ENCODE data around the gene CLEC17A. TPM values are rescaled to one million over a fixed set of nuclear protein-coding genes. Genes with fewer than 3 reads are reported as not detected.
A peak's percentile ranks its signal among the peaks of the same experiment; 100 is the strongest.

Gene CLEC17A
- total RNA-seq, 1 donor from 2014 or later = not detected

DNA sequence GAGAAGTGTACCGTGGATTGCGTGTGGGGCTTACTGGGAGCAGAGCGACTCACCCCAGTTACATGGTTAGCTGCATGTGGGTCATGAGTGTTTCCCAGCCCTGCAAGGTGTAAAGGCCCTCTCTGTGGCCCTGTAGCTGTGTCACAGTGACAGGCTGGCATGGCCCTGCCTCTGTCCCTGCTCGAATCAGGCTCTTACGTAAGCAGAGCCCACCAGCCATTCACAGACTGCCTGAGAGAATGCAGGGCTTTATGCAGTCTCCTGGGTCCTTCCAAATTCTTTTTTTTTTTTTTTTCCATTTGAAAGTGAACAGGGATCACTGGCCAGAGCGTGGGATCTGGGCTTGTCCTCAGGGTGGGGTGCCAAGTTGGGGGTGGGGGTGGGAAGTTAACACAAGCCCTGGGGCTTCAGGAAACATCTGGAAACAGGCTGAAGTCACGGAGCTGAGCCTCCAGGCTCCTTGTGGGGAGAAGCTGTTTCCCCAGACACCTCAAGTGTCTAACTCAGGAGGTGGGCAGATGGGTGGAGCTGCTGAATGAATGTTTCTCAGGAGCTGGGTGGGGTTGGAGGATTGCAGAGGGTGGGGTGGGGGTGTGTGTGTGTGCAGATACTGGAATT lies 40.1 kb upstream of the CLEC17A start:
- TF ChIP-seq, protein P1, sequence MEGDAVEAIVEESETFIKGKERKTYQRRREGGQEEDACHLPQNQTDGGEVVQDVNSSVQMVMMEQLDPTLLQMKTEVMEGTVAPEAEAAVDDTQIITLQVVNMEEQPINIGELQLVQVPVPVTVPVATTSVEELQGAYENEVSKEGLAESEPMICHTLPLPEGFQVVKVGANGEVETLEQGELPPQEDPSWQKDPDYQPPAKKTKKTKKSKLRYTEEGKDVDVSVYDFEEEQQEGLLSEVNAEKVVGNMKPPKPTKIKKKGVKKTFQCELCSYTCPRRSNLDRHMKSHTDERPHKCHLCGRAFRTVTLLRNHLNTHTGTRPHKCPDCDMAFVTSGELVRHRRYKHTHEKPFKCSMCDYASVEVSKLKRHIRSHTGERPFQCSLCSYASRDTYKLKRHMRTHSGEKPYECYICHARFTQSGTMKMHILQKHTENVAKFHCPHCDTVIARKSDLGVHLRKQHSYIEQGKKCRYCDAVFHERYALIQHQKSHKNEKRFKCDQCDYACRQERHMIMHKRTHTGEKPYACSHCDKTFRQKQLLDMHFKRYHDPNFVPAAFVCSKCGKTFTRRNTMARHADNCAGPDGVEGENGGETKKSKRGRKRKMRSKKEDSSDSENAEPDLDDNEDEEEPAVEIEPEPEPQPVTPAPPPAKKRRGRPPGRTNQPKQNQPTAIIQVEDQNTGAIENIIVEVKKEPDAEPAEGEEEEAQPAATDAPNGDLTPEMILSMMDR (IDR thresholded peaks at IDR 0.05; ENCODE audit: unreplicated experiment) = no peak
- Mint-ChIP-seq H3K27me3 (no peaks in the 10 kb centered on the region), H3K27ac (peak overlapping the region; percentile 56), H3K4me1 (ENCODE audit: low read depth) (peaks cover 21% of the 10 kb centered on the region), H3K4me3 (ENCODE audit: low read depth) (no peak overlapping the region), H3K9me3 (ENCODE audit: low read depth) (no peaks in the 10 kb centered on the region), H3K36me3 (ENCODE audit: insufficient read depth) (peaks cover 2% of the 10 kb centered on the region)
- no peak for DNase-seq (ENCODE audit: low spot score, unreplicated experiment)

DNA sequence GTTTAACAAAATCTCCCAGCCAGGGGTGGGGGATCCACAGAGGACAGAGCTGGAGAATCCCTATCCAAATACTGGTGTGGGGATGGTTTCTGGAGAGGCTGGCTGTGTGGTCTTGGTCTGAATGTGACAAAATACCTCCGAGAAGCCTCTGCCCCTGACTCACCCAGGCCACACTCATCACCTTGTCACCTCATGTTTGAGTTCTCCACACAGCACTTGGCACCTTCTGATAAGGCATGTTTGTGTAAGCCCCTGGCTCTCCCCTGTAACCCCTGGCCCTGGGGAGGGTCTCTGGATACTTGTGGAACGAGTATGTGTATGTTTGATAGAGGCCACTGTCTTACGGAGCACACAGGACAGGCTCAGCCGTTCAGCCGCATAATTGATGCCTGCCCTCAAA lies 38.8 kb upstream of the CLEC17A start:
- DNase-seq (ENCODE audit: low spot score, unreplicated experiment) = no peak
- H3K36me3 Mint-ChIP-seq (ENCODE audit: insufficient read depth) = peaks cover 2% of the 10 kb centered on the region
- H3K27me3 Mint-ChIP-seq = no peaks in the 10 kb centered on the region
- H3K4me1 Mint-ChIP-seq (ENCODE audit: low read depth) = peaks cover 18% of the 10 kb centered on the region
- peak overlapping the region; percentile 71 for H3K27ac Mint-ChIP-seq
- TF ChIP-seq, protein P1 (IDR thresholded peaks at IDR 0.05; ENCODE audit: unreplicated experiment) = no peak
- no peak overlapping the region for H3K4me3 Mint-ChIP-seq (ENCODE audit: low read depth)
- H3K9me3 Mint-ChIP-seq (ENCODE audit: low read depth) = no peaks in the 10 kb centered on the region

DNA sequence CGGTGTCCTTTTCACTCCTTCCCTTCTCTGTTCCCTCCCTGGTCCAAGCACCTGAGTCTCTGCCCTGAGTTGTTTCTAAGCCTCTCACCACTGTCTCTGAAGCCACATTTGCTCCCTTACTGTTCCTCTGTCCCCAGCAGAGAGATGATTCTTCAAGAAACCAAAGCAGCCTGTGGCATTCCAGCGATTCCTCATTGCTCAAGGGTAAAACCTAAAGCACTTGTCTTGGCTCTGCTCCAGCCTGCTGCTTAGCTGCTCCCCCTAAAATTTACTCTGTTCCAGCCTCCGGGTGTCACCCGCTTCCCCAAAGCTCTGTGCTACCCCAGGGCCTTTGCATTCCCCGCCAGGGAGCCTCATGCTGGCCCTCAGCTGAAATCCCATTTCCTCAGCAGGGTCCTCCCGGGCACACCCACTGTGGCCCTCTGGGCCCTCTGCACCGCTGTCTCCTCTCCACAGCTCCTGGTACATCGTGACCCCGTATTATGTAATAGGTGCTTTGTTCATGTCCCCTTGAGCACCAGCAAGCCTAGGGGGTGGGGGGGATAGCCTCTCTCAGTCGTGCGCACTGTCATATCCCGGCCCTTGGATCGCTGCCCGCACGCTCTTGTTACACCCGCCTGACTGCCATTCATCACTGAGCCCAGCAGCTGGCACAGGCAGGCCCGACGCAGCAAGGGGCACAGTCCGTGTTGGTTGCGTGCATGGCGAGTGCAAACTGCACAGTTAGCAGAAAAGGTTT lies 37.7 kb upstream of the CLEC17A start:
- TF ChIP-seq, protein P1 (IDR thresholded peaks at IDR 0.05; ENCODE audit: unreplicated experiment) = no peak
- Mint-ChIP-seq H3K36me3 (ENCODE audit: insufficient read depth) (peaks cover 4% of the 10 kb centered on the region), H3K27me3 (no peaks in the 10 kb centered on the region)

DNA sequence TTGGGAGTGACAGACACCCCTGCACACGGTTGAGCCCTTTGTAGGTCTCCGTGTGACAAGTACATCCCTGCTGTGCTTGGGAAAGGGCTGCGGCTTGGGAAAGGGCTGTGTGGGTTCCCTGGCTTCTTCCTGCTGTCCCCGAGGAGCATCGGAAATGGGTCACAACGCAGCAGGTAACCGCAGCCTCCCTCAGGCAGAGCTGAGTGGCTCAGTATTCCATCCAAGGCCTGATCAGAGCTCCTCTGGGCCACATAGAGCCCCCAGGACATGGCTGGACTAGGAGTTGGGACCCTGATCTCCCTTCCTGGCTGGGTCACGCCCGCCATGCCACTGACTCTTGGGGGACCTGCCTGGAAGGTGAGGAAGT lies 37.2 kb upstream of the CLEC17A start:
- Mint-ChIP-seq H3K36me3 (ENCODE audit: insufficient read depth) (peaks cover 4% of the 10 kb centered on the region), H3K9me3 (ENCODE audit: low read depth) (no peaks in the 10 kb centered on the region), H3K27ac (peak overlapping the region; percentile 33), H3K27me3 (no peaks in the 10 kb centered on the region), H3K4me1 (ENCODE audit: low read depth) (peaks cover 19% of the 10 kb centered on the region), H3K4me3 (ENCODE audit: low read depth) (no peak overlapping the region)
- TF ChIP-seq, protein P1 (IDR thresholded peaks at IDR 0.05; ENCODE audit: unreplicated experiment) = no peak
- DNase-seq (ENCODE audit: low spot score, unreplicated experiment) = no peak

More for the DNA sequence above, 37.7 kb upstream of the CLEC17A start:
- Mint-ChIP-seq H3K27ac (peak overlapping the region; percentile 46), H3K9me3 (ENCODE audit: low read depth) (no peaks in the 10 kb centered on the region), H3K4me1 (ENCODE audit: low read depth) (peaks cover 18% of the 10 kb centered on the region), H3K4me3 (ENCODE audit: low read depth) (no peak overlapping the region)
- no peak for DNase-seq (ENCODE audit: low spot score, unreplicated experiment)

DNA sequence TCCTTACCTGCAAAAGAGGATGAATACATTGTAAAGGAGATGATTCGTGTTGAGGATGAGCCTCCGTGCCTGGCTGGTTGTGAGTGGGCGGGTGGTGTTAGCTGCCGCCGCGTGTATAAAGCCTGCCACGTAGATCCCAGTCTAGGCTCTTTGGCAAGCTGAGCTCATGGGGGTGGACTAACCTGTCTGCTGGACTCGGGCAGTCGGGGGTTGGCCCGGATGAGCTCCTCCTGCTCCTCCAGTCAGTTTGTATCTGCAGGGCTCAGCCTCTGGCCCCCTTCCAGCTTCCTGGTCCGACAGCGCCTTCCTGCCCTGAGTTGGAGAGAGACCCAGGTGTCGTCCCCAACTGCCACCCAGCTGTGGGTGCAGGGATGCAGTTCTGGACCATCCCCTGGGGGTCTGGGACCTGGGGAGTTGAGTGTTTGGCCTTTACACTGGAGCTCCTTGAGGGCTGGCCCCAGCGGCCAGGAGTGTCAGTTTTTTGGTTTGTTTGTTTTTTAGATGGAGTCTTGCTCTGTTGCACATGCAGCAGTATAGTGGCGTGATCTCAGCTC lies 32.6 kb upstream of the CLEC17A start:
- Mint-ChIP-seq H3K27ac (no peak overlapping the region), H3K36me3 (ENCODE audit: insufficient read depth) (peaks cover 1% of the 10 kb centered on the region), H3K27me3 (no peaks in the 10 kb centered on the region), H3K4me1 (ENCODE audit: low read depth) (peaks cover 11% of the 10 kb centered on the region), H3K4me3 (ENCODE audit: low read depth) (no peak overlapping the region), H3K9me3 (ENCODE audit: low read depth) (no peaks in the 10 kb centered on the region)
- TF ChIP-seq, protein P1 (IDR thresholded peaks at IDR 0.05; ENCODE audit: unreplicated experiment) = no peak
- DNase-seq (ENCODE audit: low spot score, unreplicated experiment) = no peak
